Measurements from ENCODE around the gene ZBTB34.
A peak's percentile ranks its signal among the peaks of the same experiment; 100 is the strongest.

The ZBTB34 gene

DNA sequence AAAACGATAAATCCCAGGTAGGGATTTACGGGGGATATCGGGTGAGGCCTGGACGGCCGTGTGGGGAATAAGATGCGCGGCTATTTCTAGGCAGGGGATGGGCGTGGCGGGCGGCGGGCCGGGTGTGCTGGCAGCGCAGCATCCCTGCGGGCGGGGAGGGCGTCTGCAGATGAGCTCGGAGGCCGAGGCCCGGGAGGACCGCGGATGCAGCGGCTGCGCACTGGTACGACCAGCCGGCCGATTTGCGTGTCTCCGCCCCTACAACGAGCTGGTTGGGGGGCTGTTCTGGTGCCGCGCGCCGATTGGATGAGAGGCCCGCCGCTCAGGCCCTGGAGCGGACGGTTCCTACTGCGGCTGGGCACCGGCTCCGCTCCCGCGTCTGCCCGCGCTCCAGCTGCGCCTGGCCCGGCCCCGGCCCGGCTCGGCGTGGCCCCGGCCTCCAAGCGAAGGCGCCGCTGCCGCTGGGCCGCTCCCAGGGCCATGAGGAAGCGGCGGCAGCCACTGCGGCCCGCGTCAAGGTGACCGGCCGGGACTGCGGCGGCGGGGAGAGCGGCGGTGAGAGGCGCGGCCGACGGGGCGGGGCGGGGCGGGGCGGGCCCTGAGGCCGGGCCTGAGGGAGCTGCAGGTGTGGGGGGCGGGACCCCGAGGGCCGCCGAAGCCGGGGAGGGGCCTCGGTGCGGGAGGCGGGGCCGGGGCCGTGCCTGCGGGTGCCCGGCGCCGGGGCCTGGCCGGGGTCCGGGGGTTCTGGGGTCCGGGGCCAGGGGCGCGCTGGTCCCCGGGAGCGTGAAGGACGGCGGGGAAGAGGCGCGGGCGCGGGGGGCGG, 54.2 kb downstream of the ZBTB34 start, which contains the start of gene RALGPS1:
Gene RALGPS1, plus strand, starts transcription at position 325 of the 823 bp plus-strand sequence. CDS start 47,508 bp downstream, outside the sequence.
- Histone ChIP-seq H3K36me3 (ENCODE audit: control insufficient read depth, insufficient read depth, low read length) (no peaks in the 10 kb centered on the region), H3K4me3 (ENCODE audit: low read depth, low read length) (peak within 1 kb of the TSS; percentile 75), H3K4me1 (ENCODE audit: control insufficient read depth, insufficient read depth, low read length) (peaks cover 10% of the 10 kb centered on the region), H3K9ac (ENCODE audit: low read depth, low read length) (no peak within 1 kb of the TSS), H3K27me3 (ENCODE audit: control insufficient read depth, insufficient read depth, low read length) (peaks cover 12% of the 10 kb centered on the region), H3K9me3 (ENCODE audit: control insufficient read depth, insufficient read depth, low read length) (no peaks in the 10 kb centered on the region)

DNA sequence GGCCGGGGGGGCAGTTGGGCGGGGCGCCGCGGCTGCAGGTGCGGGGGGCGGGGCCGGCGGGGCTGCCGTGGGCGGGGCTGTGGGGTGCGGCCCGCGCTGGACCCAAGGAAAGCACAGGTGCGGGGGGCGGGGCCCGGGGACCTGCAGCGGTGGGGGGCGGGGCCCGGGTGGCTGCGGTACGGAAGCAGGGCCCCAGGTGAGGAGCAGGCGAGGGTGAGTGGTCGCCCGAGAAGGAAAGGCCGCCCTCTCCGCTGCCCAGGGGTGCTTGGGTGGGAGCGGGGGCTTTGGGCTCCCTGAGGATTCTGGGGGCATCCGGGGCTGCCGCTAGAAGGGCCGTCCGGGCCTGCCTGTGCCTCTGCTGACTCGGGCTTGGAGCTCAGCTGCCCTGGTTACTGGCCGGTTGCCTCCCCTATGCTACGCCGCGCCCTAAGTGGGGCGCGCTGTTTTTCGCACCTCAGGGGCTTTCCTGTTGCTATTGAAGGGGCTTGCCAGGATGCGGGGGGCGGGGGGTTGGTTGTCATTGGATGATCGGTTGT, 54.9 kb downstream of the ZBTB34 start:
- Histone ChIP-seq H3K36me3 (ENCODE audit: control insufficient read depth, insufficient read depth, low read length) (no peaks in the 10 kb centered on the region), H3K4me1 (ENCODE audit: control insufficient read depth, insufficient read depth, low read length) (peaks cover 10% of the 10 kb centered on the region), H3K9ac (ENCODE audit: low read depth, low read length) (no peak overlapping the region), H3K4me3 (ENCODE audit: low read depth, low read length) (peak overlapping the region; percentile 75), H3K9me3 (ENCODE audit: control insufficient read depth, insufficient read depth, low read length) (no peaks in the 10 kb centered on the region), H3K27me3 (ENCODE audit: control insufficient read depth, insufficient read depth, low read length) (peaks cover 12% of the 10 kb centered on the region)

DNA sequence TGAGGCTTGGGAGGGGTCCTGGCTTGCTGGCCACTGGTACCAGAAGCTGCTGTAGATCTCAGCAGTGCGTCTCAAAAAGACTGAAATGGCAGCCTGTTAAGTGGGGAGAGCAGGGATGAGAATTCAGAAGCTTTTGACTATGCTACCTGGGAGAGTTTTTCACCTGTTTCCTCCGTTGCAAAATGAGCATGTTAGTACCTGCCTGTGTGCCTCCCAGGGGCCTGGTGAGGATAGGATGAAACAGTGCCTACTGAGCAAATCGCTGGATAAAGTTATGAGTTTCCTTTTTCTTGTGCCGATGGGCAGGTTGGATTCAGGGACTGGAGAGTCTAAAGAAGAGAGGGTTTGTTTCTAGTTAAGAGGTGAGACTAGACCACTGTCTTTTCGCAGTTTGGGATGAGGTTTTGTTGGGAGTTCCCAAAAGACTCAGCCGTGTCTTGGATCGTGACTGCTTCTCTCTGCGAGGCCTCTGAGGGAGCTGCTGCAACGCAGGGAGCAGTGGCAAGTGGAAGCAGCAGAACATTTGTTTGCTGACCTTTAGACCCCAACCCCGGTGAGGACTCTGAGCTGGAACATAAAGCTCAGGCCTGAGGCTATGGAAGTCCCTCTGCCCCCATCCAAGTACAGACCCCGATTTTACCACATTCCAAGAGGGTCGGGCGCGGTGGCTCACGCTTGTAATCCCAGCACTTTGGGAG, 55.6 kb downstream of the ZBTB34 start:
- Histone ChIP-seq H3K9me3 (ENCODE audit: control insufficient read depth, insufficient read depth, low read length) (no peaks in the 10 kb centered on the region), H3K27me3 (ENCODE audit: control insufficient read depth, insufficient read depth, low read length) (peaks cover 12% of the 10 kb centered on the region), H3K36me3 (ENCODE audit: control insufficient read depth, insufficient read depth, low read length) (no peaks in the 10 kb centered on the region), H3K4me3 (ENCODE audit: low read depth, low read length) (peak overlapping the region; percentile 75), H3K9ac (ENCODE audit: low read depth, low read length) (no peak overlapping the region), H3K4me1 (ENCODE audit: control insufficient read depth, insufficient read depth, low read length) (peaks cover 10% of the 10 kb centered on the region)

DNA sequence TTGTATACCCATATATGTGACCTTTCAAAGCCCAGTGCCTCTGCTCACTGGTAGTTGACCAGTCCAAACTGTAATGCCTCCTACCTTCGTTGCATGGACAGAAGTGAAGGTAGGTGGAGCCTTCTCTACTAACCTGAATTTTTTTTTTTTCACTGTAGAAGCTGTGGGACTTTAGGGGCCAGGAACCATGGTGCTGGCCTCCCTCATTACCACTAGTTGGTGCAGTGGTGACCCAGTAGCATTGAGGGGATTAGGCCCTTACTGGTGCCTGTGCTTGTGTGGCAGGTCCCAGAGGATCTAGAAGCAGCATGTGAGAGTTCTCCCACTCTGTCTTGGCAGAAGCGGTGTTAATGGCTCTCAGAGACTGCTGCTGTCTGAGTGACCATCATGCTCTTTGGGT, 56.5 kb downstream of the ZBTB34 start:
- H3K4me1 ChIP-seq (ENCODE audit: control insufficient read depth, insufficient read depth, low read length), result peaks cover 10% of the 10 kb centered on the region
- H3K27me3 ChIP-seq (ENCODE audit: control insufficient read depth, insufficient read depth, low read length), result peaks cover 12% of the 10 kb centered on the region
- H3K4me3 ChIP-seq (ENCODE audit: low read depth, low read length), result no peak overlapping the region
- no peaks in the 10 kb centered on the region for H3K36me3 ChIP-seq (ENCODE audit: control insufficient read depth, insufficient read depth, low read length)
- H3K9me3 ChIP-seq (ENCODE audit: control insufficient read depth, insufficient read depth, low read length), result no peaks in the 10 kb centered on the region
- H3K9ac ChIP-seq (ENCODE audit: low read depth, low read length), result no peak overlapping the region

DNA sequence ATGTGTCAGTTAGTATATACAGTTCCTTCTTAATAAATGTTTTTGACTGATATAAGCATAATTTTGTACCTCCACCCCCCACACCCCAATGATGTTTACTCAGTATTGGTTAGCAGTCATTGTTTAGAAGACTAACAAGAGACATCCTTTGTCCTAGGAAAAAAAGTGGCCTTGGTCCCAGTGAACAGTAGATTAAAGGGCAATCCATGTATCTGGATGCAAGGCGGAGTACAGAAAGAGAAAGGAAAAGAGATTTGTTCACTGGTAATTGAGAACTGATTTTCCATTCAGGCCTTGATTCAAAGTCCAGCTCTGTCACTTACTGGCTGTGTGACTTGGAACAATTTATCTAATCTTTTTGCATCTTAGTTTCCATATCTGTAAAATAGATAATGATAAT, 58.8 kb downstream of the ZBTB34 start:
- Histone ChIP-seq H3K9ac (ENCODE audit: low read depth, low read length) (no peak overlapping the region), H3K9me3 (ENCODE audit: control insufficient read depth, insufficient read depth, low read length) (no peaks in the 10 kb centered on the region), H3K4me3 (ENCODE audit: low read depth, low read length) (no peak overlapping the region), H3K36me3 (ENCODE audit: control insufficient read depth, insufficient read depth, low read length) (no peaks in the 10 kb centered on the region), H3K4me1 (ENCODE audit: control insufficient read depth, insufficient read depth, low read length) (peaks cover 10% of the 10 kb centered on the region), H3K27me3 (ENCODE audit: control insufficient read depth, insufficient read depth, low read length) (no peaks in the 10 kb centered on the region)

DNA sequence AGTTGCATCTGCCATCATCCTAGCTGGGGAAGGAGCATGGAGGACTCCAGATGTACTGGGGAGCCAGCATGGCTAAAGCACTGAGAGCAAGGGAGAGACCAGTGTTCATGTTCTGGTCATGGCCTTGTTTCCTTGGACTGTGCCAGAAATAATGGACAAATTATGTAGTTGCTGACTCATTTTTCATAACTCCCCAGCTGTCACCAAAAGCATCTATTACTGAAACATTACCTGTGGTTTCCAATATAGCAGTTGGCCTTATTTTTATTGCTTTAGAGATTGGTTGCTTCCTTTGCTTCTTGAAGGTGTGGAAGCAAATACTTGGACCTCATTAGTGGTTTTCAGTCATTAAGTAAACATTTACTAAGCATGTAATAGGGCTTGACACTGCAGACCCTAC, 65.4 kb downstream of the ZBTB34 start:
- Histone ChIP-seq H3K27me3 (ENCODE audit: control insufficient read depth, insufficient read depth, low read length) (no peaks in the 10 kb centered on the region), H3K4me1 (ENCODE audit: control insufficient read depth, insufficient read depth, low read length) (no peaks in the 10 kb centered on the region), H3K4me3 (ENCODE audit: low read depth, low read length) (no peak overlapping the region), H3K36me3 (ENCODE audit: control insufficient read depth, insufficient read depth, low read length) (no peaks in the 10 kb centered on the region), H3K9ac (ENCODE audit: low read depth, low read length) (no peak overlapping the region), H3K9me3 (ENCODE audit: control insufficient read depth, insufficient read depth, low read length) (no peaks in the 10 kb centered on the region)

DNA sequence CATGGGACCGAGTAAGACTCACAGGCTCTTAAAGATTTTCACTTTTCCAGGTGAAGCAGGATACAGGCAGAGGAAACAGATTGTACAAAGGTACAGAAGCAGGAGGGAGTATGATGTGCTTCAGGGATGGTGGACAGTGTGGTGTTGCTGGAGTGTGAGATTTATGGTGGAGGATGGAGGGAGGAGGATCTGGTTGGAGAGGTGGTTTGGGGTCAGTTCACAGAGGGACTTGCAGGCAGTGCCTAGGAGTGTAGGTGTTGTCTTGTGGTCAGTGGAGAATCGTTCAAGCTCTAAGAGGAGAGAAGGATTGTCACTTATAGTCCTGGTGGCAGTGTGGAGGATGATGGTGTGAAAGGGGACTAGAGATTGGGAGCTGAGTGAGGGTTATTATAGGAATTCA, 65.9 kb downstream of the ZBTB34 start:
- no peaks in the 10 kb centered on the region for H3K9me3 ChIP-seq (ENCODE audit: control insufficient read depth, insufficient read depth, low read length)
- H3K36me3 ChIP-seq (ENCODE audit: control insufficient read depth, insufficient read depth, low read length), result no peaks in the 10 kb centered on the region
- H3K9ac ChIP-seq (ENCODE audit: low read depth, low read length), result no peak overlapping the region
- no peaks in the 10 kb centered on the region for H3K27me3 ChIP-seq (ENCODE audit: control insufficient read depth, insufficient read depth, low read length)
- H3K4me1 ChIP-seq (ENCODE audit: control insufficient read depth, insufficient read depth, low read length), result no peaks in the 10 kb centered on the region
- no peak overlapping the region for H3K4me3 ChIP-seq (ENCODE audit: low read depth, low read length)

DNA sequence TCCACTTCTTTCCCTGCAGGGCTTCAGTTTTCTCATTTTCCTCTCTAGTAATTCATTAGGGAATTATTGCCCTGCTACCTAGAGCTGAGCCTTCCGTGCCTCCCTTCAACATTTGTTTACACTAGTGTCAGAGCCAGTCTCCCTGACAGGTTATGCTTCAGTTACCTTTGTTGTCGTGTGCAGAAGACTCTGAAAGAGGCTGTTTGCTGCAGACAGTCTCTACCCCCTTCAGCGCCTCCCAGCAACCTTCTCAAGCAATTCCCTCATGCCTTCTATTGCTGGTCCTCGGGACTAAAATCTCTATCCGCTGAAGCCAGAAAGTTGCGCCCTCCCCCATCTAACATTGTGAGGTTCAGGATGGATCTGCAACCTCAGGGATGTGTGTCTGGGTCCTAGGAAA, 67.0 kb downstream of the ZBTB34 start:
- Histone ChIP-seq H3K4me3 (ENCODE audit: low read depth, low read length) (no peak overlapping the region), H3K36me3 (ENCODE audit: control insufficient read depth, insufficient read depth, low read length) (no peaks in the 10 kb centered on the region), H3K27me3 (ENCODE audit: control insufficient read depth, insufficient read depth, low read length) (no peaks in the 10 kb centered on the region), H3K9me3 (ENCODE audit: control insufficient read depth, insufficient read depth, low read length) (no peaks in the 10 kb centered on the region), H3K9ac (ENCODE audit: low read depth, low read length) (no peak overlapping the region), H3K4me1 (ENCODE audit: control insufficient read depth, insufficient read depth, low read length) (no peaks in the 10 kb centered on the region)

DNA sequence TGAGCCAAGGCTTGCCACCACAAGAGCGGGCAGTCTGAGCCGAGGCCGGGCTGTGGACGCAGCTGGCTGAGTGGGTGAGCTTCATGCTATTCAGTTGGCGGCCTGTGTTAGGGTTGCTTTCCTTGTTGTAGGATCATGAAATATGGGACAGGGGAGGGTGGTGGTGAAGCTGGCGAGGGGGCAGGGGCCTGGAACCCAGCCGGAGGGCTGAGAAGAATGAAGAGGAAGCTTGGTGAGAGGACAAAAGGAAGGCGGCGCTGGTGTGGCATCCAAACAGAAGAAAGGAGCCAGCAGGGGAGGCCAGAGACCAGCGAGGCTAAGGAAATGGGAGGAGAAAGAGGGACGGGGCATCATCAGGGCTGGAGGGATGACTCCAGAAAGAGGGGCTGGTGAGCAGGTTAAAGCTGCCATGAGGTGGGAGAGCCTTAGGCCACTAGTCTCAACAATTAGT, 72.5 kb downstream of the ZBTB34 start:
- H3K36me3 ChIP-seq (ENCODE audit: control insufficient read depth, insufficient read depth, low read length), result no peaks in the 10 kb centered on the region
- H3K27me3 ChIP-seq (ENCODE audit: control insufficient read depth, insufficient read depth, low read length), result no peaks in the 10 kb centered on the region
- H3K9me3 ChIP-seq (ENCODE audit: control insufficient read depth, insufficient read depth, low read length), result no peaks in the 10 kb centered on the region
- no peak overlapping the region for H3K9ac ChIP-seq (ENCODE audit: low read depth, low read length)
- H3K4me1 ChIP-seq (ENCODE audit: control insufficient read depth, insufficient read depth, low read length), result no peaks in the 10 kb centered on the region
- H3K4me3 ChIP-seq (ENCODE audit: low read depth, low read length), result no peak overlapping the region

DNA sequence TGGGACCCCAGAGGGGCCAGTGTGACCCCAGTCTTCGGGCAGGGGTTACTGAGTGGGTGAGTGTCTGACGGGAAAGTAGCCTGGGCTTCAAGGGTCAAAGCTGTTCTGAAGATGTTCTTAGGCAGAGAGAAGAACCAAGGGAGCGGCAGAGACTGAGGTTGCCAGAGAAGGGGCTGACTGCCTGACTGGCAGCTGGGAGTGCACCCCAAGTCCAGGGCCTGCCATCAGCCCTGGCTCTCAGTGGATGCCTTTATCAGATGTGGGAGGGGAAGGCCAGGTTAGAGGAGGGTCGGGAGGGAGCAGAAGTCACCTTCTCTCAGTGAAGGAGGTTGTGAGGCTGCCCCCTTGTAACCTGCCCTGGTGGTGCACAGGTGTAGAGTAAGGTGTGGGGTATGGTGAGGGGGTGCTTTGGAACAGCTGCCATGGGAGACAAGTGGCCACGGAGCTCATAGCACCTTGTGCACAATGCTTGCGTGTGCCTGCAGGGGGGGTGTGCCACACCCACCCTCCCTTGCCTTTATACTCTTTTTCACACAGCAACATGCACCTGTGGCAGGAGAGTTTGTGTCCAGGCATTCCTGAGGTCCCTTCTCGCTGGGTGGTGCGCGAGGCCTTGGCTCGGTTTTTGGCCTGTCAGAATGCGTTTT, 73.0 kb downstream of the ZBTB34 start:
- H3K27me3 ChIP-seq (ENCODE audit: control insufficient read depth, insufficient read depth, low read length), result no peaks in the 10 kb centered on the region
- no peak overlapping the region for H3K9ac ChIP-seq (ENCODE audit: low read depth, low read length)
- H3K4me3 ChIP-seq (ENCODE audit: low read depth, low read length), result no peak overlapping the region
- no peaks in the 10 kb centered on the region for H3K4me1 ChIP-seq (ENCODE audit: control insufficient read depth, insufficient read depth, low read length)
- H3K36me3 ChIP-seq (ENCODE audit: control insufficient read depth, insufficient read depth, low read length), result no peaks in the 10 kb centered on the region
- no peaks in the 10 kb centered on the region for H3K9me3 ChIP-seq (ENCODE audit: control insufficient read depth, insufficient read depth, low read length)

DNA sequence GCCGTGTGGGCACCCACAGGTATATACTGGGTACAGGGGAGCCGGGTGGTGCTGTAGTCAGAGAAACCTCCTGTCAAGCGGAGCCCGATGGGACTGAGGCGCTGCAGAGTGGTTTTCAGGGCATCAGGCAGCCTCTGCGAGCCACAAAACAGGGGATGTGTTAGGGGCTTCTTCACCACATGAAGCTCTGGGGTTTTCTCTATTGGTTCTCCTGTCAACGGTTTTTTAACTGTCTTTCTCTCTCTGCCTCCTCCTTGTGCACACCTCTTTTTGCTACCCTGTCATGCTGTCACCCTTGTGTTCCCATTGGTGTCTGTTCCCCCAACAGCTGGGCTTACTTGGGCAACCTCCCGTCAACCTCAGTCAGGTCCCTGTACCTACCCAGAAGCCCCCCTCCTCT, 74.0 kb downstream of the ZBTB34 start:
- no peaks in the 10 kb centered on the region for H3K4me1 ChIP-seq (ENCODE audit: control insufficient read depth, insufficient read depth, low read length)
- no peaks in the 10 kb centered on the region for H3K27me3 ChIP-seq (ENCODE audit: control insufficient read depth, insufficient read depth, low read length)
- H3K9ac ChIP-seq (ENCODE audit: low read depth, low read length), result no peak overlapping the region
- no peaks in the 10 kb centered on the region for H3K9me3 ChIP-seq (ENCODE audit: control insufficient read depth, insufficient read depth, low read length)
- no peak overlapping the region for H3K4me3 ChIP-seq (ENCODE audit: low read depth, low read length)
- H3K36me3 ChIP-seq (ENCODE audit: control insufficient read depth, insufficient read depth, low read length), result no peaks in the 10 kb centered on the region

All from iPS-15b (cell line).